ENCODE measurements around the gene CDHR1.
A peak's percentile ranks its signal among the peaks of the same experiment; 100 is the strongest.

Gene CDHR1

DNA sequence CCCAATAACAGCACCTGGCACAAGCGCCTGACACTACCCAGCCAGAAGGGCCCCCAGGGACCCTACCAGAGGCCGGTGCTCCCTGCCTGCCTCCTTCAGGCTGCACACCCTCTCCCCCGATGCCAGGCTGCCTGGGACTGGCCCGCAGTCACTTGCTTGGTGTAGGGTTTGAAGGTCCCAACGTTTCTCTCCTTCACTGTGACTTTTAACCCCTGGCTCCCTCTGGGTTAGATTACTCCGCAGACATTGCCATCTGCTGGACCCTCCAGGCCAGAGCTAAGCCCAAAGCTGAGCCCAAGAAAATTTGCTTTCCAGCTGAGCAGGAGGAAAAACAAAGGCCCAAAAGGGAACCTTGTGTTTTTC, 6.9 kb downstream of the CDHR1 start:
- DNase-seq, result no peak

DNA sequence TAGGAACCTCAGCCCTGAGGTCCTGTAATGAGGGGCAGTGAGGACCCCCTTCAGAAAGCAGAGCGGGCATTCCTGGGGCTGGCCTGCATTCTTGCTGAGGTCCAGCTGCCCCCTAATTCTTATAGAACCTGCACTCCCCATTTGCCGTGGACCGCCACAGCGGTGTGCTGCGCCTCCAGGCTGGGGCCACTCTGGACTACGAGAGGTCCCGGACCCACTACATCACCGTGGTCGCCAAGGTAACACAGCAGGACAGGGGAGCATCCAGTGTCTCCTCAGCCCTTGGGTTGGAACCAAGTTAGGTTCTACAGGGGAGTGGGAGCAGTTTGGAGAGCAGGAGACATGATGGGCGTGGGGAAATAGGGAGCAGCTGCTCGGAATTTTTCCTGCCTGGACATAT, 7.3 kb downstream of the CDHR1 start:
- no peak for DNase-seq

DNA sequence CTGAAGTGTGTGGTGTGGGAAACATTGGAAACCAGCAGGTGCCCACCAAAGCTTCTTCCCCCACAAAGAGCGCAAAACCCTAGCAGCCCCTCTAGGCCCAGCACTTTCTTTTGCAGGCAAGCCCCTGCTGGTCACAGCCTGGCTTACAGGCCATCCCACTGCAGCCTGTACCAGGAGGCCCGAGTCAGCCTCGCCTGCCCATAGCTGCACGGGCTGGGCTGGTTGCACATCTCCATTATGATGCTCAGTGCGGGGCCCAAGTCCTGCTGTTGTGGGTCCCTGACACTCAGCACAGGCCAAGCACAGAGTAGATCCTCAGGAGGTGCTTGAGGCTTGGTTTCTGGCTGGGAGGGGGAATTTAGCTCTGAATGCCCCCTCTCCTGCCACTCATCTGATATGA, 8.0 kb downstream of the CDHR1 start:
- no peak for DNase-seq

DNA sequence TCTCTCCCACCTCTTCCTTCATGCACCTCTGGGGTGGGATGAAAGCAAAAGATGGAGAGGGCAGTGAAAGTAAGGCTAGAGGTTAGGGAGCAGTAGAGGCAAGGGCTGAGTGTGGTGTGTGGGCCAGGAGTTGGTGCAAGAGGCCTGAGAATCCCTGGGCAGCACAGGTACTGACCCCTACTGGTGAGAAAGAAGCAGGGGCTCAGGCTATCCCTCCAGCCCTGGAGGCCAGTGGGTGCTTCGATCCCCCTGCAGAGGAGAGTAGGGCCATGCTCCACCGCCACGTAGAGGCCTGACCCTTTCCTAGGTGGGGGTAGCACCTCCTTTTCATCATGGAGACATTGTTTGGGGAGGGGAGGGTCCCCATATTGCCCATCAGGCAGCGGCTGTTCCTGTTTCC, 9.8 kb downstream of the CDHR1 start:
- DNase-seq, result no peak

DNA sequence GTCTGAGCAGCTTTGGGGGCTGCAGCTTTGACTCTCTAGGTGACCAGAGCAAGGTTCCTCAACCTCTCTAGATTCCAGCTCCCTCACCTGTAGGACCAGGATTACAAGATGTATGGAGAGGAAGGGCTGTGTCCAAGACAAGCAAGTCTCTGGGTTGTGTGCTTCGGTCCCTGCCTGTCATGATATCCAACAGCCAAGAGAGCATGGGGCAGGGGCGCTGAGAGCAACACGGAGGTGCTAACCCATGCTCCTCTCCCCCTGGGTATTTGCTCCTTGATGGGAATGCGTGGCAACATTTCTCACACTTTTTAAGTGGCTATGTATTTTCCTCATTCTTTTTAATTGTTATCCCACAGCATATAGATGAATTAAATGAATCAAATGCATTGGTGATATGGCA, 10.3 kb downstream of the CDHR1 start:
- DNase-seq, result no peak

DNA sequence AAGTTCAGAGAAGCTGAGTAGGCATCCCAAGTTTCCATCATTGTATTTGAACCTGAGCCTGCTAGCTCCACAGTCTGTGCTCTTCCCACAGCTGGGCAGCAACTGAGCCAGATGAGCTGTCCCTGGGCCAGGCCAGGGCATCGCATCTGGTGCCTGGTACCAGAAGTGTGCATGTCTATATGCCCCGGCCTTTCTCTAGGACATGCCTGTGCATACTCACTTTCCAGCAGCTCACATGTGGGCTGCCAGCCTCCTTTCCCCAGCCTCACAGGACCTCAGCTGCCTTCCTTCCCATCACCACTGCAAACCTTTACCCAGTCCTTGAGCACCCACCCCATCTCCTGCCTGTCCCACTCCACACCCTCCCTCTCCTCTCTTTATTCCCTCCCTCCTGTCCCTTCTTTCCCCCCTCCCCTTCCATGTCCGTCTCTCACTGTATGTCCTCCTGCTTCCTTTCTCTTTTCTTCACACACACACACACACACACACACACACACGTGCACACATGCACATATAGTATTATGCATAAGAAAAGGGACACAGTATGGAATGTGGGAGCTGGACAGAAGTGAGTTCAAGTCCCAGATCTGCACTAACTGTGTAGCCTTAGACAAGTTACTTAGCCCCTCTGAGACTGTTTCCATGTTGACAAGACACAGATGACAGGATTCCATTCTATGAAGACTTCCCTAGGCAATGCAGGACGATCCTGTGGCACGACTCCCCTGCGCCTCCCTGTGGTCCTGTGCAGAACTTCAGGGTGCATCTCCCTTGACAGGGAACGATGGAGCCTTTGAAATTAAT, 10.9 kb downstream of the CDHR1 start:
- DNase-seq, result peak; percentile 19

DNA sequence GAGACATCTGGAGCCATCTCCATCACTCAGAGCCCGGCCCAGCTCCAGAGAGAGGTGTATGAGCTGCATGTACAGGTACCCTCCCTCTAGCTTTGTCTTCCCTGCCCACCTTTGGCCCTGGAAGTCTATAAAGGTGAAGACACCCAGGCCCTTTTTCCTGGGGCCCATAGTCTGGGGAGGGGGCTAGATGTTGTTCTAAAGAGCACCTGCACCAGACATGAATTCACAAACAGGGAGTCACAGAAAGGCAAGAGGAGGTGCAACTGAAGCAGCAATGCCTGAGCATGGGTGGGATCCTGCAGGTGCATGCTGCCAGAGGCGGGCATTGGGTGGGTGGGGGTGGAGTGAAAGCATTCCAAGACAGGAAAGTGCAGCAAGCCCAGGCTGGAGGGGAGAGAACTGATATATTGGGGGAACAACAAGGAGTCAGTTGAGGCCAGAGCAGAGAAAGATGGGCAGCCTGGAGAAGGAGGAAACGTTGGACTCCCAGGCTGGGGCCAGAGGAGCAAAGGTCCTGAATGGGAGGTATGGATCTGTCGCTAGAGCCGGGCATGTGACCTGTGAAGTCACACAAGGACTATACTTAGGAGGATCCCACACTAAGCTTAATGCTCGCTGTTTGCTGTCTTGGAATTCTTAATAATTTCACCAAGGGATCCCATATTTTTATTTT, 11.7 kb downstream of the CDHR1 start:
- DNase-seq, result no peak

DNA sequence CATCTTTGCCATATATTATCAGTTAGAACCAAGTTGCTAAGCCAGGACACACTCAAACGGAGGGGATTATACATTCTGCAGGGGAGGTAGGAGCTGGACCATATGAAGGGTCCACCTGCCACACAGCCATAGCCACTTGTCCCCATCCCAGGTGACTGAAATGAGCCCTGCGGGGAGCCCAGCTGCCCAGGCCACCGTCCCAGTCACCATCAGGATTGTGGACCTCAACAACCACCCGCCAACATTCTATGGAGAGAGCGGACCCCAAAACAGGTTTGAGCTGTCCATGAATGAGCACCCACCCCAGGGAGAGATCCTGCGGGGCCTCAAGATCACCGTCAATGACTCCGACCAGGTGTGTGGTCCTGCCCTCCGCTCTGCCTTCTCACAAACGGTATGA, 13.7 kb downstream of the CDHR1 start:
- DNase-seq, result no peak

DNA sequence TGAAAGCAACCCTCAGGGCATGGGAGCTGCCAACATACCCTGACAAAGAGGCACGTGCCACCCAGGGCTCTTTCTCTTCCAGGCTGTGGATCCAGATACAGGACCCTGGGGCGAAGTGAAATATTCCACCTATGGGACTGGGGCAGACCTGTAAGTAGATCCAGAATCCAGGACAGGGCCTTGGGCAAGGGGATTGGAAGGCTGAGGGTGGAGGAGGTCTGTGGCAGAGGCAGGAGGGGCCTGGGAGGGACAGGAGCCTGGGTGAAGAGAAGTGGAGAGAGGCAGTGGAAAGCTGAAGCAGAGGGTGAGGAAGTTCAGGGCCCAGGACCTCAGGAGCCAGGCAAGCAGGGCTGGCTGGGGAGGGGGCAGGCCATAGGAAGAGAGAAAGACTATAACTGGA, 17.2 kb downstream of the CDHR1 start:
- DNase-seq, result no peak

DNA sequence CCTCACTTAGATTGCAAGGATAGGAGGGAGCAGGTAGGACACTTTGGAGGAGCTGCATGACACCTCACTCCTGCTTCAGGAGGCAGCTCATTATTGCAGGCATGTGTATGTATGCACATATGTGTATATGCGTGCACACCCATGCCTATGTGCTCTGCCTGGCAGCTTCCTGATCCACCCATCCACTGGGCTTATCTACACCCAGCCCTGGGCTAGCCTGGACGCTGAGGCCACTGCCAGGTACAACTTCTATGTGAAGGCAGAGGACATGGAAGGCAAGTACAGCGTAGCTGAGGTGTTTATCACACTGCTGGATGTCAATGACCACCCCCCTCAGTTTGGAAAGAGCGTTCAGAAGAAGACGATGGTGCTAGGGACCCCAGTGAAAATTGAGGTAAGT, 17.7 kb downstream of the CDHR1 start:
- DNase-seq, result no peak

DNA sequence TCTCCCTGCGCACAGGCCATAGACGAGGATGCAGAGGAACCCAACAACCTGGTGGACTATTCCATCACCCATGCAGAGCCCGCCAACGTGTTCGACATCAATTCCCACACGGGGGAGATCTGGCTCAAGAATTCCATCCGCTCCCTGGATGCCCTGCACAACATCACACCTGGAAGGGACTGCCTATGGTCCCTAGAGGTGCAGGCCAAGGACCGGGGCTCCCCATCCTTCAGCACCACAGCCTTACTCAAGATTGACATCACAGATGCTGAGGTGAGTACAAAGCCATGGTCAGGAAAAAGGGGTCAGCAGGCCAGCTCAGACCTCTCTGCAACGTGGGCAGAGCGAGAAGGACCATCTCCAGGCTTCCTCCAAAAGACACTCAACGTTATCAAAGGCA, 18.7 kb downstream of the CDHR1 start:
- no peak for DNase-seq

DNA sequence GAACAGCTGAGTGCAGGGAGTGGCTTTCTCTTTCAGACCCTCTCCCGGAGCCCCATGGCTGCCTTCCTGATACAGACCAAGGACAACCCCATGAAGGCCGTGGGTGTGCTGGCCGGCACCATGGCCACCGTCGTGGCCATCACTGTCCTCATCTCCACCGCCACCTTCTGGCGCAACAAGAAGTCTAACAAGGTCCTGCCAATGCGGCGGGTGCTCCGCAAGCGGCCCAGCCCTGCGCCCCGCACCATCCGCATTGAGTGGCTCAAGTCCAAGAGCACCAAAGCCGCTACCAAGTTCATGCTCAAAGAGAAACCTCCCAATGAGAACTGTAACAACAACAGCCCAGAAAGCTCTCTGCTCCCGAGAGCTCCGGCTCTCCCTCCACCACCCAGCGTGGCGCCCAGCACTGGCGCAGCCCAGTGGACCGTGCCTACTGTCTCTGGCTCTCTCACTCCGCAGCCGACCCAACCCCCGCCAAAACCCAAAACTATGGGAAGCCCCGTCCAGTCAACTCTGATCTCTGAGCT, 19.8 kb downstream of the CDHR1 start:
- DNase-seq, result no peak

DNA sequence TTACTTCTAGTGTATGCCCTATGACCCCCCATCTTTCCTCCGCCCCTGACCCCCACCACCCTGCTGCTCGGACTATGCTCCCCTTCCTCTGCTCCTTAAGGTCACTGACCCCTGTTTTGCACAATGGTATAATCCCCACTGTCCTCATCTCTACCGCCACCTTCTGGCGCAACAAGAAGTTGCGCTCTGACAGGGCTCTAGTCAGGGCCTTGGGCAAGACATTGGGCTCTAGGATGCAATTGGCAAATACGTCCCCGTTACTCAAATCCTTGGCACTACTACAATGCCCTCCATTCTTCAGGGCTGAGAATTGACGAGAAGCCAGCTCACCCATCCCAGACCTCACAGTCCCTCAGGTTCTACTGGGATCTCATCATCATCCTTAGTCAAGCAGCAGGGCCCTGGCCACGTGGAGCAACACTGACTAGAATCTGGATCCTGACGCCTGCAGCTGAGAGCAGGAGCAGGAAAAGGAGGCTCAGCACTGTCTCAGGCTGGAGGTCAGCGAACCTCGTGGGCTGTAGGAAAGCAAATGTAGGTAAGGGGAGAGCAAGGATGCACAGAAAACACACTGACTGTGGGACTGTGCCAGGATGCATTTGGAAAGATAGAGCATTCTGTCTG, 20.4 kb downstream of the CDHR1 start:
- DNase-seq, result no peak

DNA sequence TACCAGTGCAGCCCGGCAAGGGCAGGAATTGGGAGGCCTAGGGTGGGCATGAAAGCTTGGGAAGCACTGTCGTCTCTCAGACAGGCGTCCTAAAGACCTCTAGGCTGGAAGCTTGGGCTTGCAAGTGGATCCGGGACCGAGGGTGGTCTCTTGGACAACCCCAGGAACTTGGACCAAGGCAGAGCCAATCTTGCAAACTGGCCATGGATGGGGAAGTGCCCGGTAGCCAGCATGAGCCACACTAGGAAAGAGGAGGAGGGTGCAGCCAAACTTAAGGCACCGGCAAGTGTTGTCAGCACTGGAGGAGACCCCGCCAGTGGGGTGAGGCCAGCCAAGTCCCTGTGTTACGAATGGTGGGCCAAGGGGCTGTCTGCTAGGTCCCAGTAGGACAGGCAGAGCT, 22.5 kb downstream of the CDHR1 start:
- no peak for DNase-seq

DNA sequence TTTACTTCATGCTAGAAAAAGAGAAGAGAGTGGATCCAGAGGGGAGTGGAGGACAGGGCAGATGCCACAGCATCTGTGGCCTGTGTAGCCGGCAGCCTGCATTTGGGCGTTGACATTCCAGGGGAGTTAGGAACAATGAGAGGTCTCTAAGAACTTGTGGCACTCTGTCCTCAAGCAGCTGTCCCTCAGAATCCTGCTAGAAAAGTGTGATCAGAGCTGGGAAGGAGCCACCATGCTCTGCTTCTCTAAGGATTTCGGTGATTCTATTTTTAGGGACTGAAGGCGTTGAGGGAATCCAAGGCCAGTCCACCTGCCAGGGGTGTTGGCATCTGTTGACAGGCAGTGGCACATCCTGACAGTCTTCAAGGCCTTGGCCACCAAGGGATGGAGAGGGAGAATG, 23.4 kb downstream of the CDHR1 start:
- DNase-seq, result no peak

DNA sequence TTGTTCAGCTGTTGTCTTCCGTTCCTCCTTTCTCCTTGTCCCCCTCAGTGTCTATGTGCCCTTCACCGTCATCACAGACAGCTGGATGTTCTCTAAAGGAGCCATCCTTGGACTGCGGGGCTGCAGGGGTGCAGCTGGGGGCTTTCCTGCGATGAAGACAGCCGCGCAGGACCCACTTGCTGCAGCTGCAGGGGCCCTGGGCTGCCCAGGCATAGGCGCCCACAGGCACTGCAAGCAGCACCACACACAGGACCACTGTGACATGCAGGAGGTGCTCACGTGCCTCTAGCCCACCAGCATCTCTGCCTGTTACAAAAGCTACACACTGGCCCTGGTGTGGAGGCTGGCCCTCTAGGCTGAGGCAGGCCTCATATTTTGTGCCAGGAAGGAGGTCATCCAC, 27.6 kb downstream of the CDHR1 start:
- DNase-seq, result no peak

DNA sequence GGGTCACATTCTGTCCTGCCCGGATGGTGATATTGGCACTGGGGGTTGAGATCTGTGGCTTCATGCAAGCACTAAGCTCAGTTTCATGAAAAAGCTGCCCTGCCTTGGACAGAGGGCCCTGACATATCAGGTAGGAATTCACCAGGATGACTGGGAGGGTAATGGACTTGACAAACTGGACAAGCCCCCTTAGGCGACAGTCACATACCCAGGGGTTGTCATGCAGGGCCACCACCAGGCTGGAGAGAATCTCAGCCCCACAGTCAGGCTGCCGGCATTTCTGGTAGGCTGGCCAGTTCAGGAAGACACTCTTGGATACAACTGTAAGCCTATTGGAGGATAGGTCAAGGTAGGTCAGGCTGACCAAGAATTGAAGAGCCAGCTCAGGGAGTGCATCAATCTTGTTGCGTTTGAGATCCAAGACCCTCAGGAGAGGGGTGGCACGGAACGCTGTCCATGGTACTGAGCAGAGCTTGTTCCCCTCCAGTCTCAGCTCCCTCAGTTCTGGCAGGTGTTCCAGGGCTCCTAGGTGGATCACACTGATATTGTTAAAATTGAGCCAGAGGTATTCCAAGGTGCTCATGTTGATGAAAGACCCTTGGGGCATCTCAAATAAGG, 30.2 kb downstream of the CDHR1 start:
- no peak for DNase-seq

DNA sequence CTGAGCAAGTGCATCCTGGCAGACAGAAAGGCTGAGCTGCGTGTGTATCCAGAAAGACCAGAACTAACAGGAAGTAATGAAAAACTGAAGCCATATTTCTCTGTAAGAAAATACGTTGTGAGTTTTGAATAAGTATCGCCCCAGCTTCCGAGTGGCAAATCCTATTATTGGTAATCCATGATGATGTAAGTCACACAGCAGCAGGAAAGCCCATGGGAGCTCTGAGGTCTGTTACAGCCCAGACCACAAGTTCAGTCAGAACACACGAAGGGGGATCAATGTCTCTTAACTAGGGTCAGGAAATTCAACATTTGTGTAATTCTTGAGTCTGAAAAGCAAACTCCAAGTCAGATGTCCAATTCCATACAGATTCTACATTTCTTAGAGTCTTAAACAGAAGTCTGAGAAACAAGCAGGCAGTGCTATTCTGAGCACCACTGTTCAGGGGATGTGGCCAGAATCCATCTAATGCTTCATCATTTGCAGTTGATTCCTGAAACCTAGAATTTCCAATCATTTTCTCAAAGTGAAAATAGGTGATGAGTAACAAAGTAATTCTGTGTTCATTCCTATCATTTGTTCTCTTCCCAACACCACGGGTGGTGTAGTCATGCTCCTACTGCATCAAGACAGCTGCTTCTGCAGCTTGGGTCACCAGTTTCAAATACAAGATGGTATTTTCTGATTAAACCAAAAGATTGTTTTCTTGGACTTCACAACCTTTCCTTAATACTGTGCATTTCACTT, 31.3 kb downstream of the CDHR1 start, which contains the start of gene LRIT2:
LRIT2 (minus strand) TSS at position 118 of the 747 bp plus-strand sequence; CDS start at position 94, 24 bp downstream.
- DNase-seq, result no peak

DNA sequence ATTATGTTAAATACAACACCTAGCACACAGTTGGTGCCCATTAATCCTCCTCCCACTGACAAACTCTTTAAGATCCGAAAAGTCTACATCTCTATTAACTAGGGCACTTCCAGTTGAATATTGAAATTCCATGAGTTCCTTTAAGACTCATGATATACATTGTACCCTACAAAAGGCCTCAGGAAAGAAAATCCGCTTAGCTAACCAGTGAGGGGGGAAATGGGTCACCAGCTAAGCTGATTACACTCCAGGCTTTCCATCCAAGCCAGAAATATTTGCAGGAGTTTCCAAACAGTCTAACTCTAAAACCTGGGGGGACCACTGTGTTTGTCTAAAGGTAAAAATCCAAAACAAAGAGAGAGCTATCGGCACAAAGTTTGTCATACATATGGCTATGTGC, 32.3 kb downstream of the CDHR1 start:
- DNase-seq, result no peak

DNA sequence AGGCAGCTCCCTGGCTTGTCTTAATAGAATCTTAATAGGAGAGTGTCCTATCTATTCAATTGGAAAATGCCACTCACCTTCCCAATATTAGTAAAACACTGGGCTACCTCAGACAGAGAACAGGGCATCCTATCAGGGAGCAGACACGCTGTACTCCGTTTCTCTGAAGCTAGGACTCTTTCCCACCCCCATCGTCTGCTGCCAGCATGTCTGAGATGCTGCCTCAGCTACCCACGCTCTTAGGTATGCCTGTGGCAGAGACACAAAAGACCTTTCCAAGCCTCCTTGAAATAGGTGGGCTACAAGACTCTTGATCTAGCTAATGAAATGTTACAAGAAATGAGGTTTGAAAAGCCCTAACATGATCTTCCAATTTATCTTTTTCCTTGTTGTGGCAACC, 33.5 kb downstream of the CDHR1 start:
- no peak for DNase-seq

DNA sequence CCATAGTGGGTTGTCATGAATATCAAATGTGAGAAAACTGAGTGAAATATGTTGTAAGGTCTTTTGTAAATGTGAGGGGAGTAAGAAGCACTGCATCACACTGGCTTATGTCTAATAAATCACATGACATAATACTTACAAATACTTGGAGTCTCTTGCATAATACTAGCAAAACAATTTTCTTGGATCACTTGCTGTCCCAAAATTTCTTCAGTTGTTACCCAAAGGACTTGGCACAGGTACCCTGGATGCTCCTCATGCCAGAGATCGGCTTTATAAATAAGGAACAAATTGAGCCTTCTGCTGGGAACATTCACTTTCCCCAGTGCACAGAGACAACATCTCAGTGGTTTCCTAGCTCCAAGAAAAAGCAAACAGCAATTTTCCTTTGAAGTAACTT, 36.0 kb downstream of the CDHR1 start:
- DNase-seq, result no peak

DNA sequence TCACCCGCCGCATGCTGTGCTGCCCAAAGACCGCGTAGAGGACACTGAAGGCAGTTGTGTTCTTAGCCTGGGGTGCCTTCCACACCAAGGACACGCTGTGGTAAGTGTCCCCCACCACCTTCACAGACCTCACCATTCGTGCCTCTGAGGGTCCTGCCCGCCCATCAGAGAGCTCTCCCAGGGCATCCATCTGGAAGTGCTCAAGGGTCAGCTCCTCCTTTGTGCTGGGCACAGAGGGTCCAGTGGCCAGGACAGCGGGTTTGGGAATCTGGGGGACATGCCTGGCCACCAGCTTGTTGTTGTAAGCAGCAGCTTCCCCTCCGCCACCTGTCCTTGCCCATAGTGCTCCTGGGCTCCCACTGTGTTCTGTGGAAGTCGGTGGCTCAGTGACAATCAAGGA, 38.0 kb downstream of the CDHR1 start:
- DNase-seq, result no peak

DNA sequence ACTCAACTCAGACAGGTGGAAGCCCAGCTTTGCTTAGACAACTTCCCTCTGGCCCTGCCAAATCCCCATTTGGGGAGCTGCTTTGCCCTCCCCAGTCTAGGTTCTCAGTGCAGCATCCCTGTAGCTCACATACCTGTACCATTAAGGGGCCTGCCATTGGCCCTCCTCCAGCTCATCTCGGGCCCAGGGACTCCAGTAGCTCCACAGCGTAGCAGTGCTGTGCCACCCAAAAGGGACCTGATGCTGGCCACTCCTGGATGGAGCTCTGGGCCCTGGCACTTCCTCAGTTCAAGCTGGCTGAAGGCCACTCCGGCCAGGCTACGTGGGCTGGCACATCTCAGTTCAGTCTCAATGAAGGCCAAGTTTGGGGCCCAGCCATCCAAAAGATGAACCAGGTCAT, 39.6 kb downstream of the CDHR1 start:
- no peak for DNase-seq

All from central memory CD4-positive, alpha-beta T cell (primary cell).